Trophoblast cell (in vitro differentiated cells and primary cell): ENCODE data around the gene CHST15.

Experiments used
- DNase-seq, 2 donors: peaks; one replicate each; pipeline ENCODE4 v3.0.0-alpha.2; 2016
- H2AFZ ChIP-seq: 2 replicates; pipeline ENCODE4 v1.6.1; 2013; ENCODE audit warnings: low read length, moderate library complexity, mild to moderate bottlenecking; ENCODE audit not compliant: insufficient read depth, poor library complexity
- H2AK5ac ChIP-seq: 2 replicates; pipeline ENCODE4 v1.6.1; 2013; ENCODE audit warnings: mild to moderate bottlenecking, low read length
- H2BK120ac ChIP-seq: 2 replicates; pipeline ENCODE4 v1.6.1; 2013; ENCODE audit warnings: low read length, mild to moderate bottlenecking, moderate library complexity; ENCODE audit not compliant: insufficient read depth, poor library complexity
- H2BK12ac ChIP-seq: 2 replicates; pipeline ENCODE4 v1.6.1; 2013; ENCODE audit warnings: mild to moderate bottlenecking, low read length, moderate library complexity
- H2BK5ac ChIP-seq: 2 replicates; pipeline ENCODE4 v1.6.1; 2013; ENCODE audit warnings: low read length, low read depth, moderate library complexity, mild to moderate bottlenecking; ENCODE audit not compliant: poor library complexity
- H3K14ac ChIP-seq: 2 replicates; pipeline ENCODE4 v1.6.1; 2013; ENCODE audit warnings: mild to moderate bottlenecking, low read length
- H3K18ac ChIP-seq: 2 replicates; pipeline ENCODE4 v1.6.1; 2013; ENCODE audit warnings: mild to moderate bottlenecking, low read length
- H3K23ac ChIP-seq: 2 replicates; pipeline ENCODE4 v1.6.1; 2013; ENCODE audit warnings: low read length
- H3K27ac ChIP-seq: 2 replicates; pipeline ENCODE4 v1.5.1; 2013; ENCODE audit warnings: low read depth, mild to moderate bottlenecking, inconsistent platforms, low read length, moderate library complexity
- H3K27me3 ChIP-seq: 2 replicates; pipeline ENCODE4 v1.6.1; 2013; ENCODE audit warnings: inconsistent platforms, mild to moderate bottlenecking, low read length, moderate library complexity; ENCODE audit not compliant: insufficient read depth
- H3K36me3 ChIP-seq, 2 experiments: 1 replicate in 1 of 2; 2 replicates in 1 of 2; pipeline ENCODE4 v1.6.1; 2013; ENCODE audit warnings: low read length in 2 of 2, mild to moderate bottlenecking in 2 of 2, moderate library complexity in 1 of 2; ENCODE audit not compliant: insufficient read depth in 2 of 2, control insufficient read depth in 1 of 2
- H3K4ac ChIP-seq: 2 replicates; pipeline ENCODE4 v1.6.1; 2013; ENCODE audit warnings: low read depth, mild to moderate bottlenecking, low read length, moderate library complexity
- H3K4me1 ChIP-seq, 2 experiments: 1 replicate in 1 of 2; 2 replicates in 1 of 2; pipeline ENCODE4 v1.6.1; 2013; ENCODE audit warnings: low read length in 2 of 2, mild to moderate bottlenecking in 2 of 2, moderate library complexity in 1 of 2; ENCODE audit not compliant: insufficient read depth in 2 of 2, control insufficient read depth in 1 of 2
- H3K4me2 ChIP-seq: 2 replicates; pipeline ENCODE4 v1.6.1; 2013; ENCODE audit warnings: inconsistent platforms, mild to moderate bottlenecking, low read length, moderate library complexity
- H3K4me3 ChIP-seq: 2 replicates; pipeline ENCODE4 v1.5.1; 2013; ENCODE audit warnings: mild to moderate bottlenecking, low read depth, low read length, inconsistent platforms
- H3K79me1 ChIP-seq: one replicate; pipeline ENCODE4 v1.6.1; 2013; ENCODE audit warnings: low read length
- H3K79me2 ChIP-seq: 2 replicates; pipeline ENCODE4 v1.6.1; 2013; ENCODE audit warnings: low read length, mild to moderate bottlenecking; ENCODE audit not compliant: control insufficient read depth, insufficient read depth, poor library complexity
- H3K9ac ChIP-seq: 2 replicates; pipeline ENCODE4 v1.6.1; 2013; ENCODE audit warnings: mild to moderate bottlenecking, low read length
- H3K9me3 ChIP-seq: 2 replicates; pipeline ENCODE4 v1.6.1; 2013; ENCODE audit warnings: low read depth, mild to moderate bottlenecking, control low read depth, inconsistent platforms, low read length; ENCODE audit not compliant: insufficient read depth
- H4K12ac ChIP-seq: 2 replicates; pipeline ENCODE4 v1.6.1; 2013; ENCODE audit warnings: low read depth, mild to moderate bottlenecking, low read length, moderate library complexity
- H4K8ac ChIP-seq: 2 replicates; pipeline ENCODE4 v1.6.1; 2013; ENCODE audit warnings: low read depth, mild to moderate bottlenecking, low read length, moderate library complexity
- H4K91ac ChIP-seq: one replicate; pipeline ENCODE4 v1.6.1; 2013; ENCODE audit warnings: low read depth, mild to moderate bottlenecking, low read length, moderate library complexity
- WGBS: extraction: QIAGEN DNeasy Blood & Tissue Kit; methylation state at CpG from one replicate; pipeline ENCODE4 v1.1.7; 2013; ENCODE audit warnings: missing lambda C conversion rate; ENCODE audit not compliant: insufficient read length, insufficient coverage; ENCODE audit errors: extremely low coverage; 5-methylcytosine and 5-hydroxymethylcytosine counted together

CHST15 gene

DNA sequence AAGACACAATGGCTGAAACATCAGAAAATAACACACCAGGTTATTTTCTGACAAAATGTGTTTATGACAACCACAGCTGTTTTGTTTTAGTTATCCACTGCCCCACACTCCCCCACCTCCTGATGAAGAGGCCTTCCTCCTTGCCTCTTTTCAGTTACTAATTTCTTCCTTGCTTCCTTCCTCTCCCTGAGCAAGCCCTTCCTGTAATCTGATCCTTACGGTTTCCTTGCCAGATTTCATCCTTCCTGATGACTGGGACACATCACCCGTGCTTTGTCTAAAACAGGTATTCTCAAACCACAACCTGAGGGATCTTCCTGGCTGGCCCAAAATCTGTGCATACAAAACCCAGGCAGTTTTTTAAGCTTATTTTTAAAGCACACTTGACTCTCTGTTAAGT, 39.4 kb downstream of the CHST15 start:
- H3K79me1 ChIP-seq = no peaks in the 10 kb centered on the region
- H3K4me2 ChIP-seq = no peak overlapping the region
- H2AK5ac ChIP-seq = no peak overlapping the region
- H3K27me3 ChIP-seq = no peaks in the 10 kb centered on the region
- no peak overlapping the region for H4K91ac ChIP-seq
- no peak overlapping the region for H3K23ac ChIP-seq
- H3K27ac ChIP-seq = no peak overlapping the region
- no peak overlapping the region for H3K4ac ChIP-seq
- H3K18ac ChIP-seq = no peak overlapping the region
- H3K79me2 ChIP-seq = no peaks in the 10 kb centered on the region
- WGBS = no CpG with 5 or more reads among the region's 2 CpGs
- no peak overlapping the region for H2AFZ ChIP-seq
- H3K4me1 ChIP-seq = peaks cover 3 to 6% of the 10 kb centered on the region in 2 experiments
- no peak overlapping the region for H3K14ac ChIP-seq
- no peak overlapping the region for H2BK120ac ChIP-seq
- H2BK5ac ChIP-seq = no peak overlapping the region
- H3K9me3 ChIP-seq = peaks cover 1% of the 10 kb centered on the region
- DNase-seq = no peak
- H3K9ac ChIP-seq = no peak overlapping the region
- no peak overlapping the region for H3K4me3 ChIP-seq
- H4K8ac ChIP-seq = no peak overlapping the region
- no peak overlapping the region for H2BK12ac ChIP-seq
- no peaks in the 10 kb centered on the region for H3K36me3 ChIP-seq
- H4K12ac ChIP-seq = no peak overlapping the region

- no peak overlapping the region for H3K9ac ChIP-seq
These were observed 40.8 kb downstream of the CHST15 start for GRCh38 chr10:124052561-124052960.

DNA sequence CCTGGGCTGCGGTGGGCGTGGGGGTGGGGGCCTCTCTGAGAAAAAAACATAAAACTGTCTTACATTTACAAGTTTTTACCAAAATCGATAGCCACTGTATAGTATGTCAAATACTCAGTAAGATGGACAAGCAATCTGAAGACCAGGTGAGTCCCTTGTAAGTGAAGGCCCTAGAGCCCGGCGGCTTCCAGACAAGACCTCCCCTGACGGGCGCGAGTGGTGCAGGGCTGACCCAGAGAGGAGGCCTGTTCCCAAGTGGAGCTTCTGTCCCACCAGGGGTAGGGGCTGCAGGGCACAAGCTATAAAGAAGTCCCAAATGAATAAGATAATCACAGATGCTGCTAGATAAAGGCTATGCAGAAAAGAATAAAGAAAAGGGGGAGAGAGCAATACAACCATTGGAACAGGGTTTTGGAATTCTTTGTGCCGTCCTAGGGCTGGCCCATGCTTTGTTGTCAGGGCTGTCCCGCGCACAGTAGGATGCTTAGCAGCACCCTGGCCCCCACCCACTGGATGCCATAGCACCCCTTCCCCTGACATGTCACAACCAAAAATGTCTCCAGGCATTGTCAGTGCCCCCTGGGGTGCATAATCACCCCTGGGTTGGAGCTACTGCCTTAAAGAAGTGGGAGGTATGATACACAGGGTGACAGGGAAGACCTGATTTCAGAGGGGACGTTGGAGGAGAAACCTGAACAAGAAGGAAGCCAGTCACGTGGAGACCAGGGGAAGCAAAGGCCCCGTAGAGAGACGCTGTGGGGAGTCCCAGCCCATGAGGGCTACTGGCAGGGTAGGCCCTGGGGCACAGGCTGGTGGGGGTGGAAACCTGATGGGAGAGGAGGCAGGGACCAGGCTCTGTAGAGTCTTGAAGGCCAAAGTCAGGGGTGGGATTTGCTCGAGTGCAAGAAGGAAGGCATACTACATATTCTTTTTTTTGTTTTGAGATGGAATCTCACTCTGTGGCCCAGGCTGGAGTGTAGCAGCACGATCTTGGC, 43.1 kb downstream of the CHST15 start:
- Histone ChIP-seq H3K18ac (no peak overlapping the region), H3K9ac (no peak overlapping the region), H3K27ac (no peak overlapping the region), H3K27me3 (no peaks in the 10 kb centered on the region), H3K36me3 (no peaks in the 10 kb centered on the region), H2AK5ac (no peak overlapping the region), H4K91ac (no peak overlapping the region), H3K79me2 (no peaks in the 10 kb centered on the region), H2BK120ac (no peak overlapping the region), H3K14ac (no peak overlapping the region), H2AFZ (no peak overlapping the region), H3K4me1 (peaks cover 6 to 7% of the 10 kb centered on the region in 2 experiments), H4K12ac (no peak overlapping the region), H3K4ac (no peak overlapping the region), H3K4me2 (no peak overlapping the region), H4K8ac (no peak overlapping the region), H2BK5ac (no peak overlapping the region), H3K23ac (no peak overlapping the region), H2BK12ac (no peak overlapping the region), H3K9me3 (no peaks in the 10 kb centered on the region), H3K4me3 (no peak overlapping the region), H3K79me1 (no peaks in the 10 kb centered on the region)
- WGBS = no CpG with 5 or more reads among the region's 17 CpGs
- DNase-seq = no peak

More at GRCh38 chr10:124052561-124052960, 40.8 kb downstream of the CHST15 start:
- no peaks in the 10 kb centered on the region for H3K27me3 ChIP-seq
- no peak overlapping the region for H2BK5ac ChIP-seq
- H3K14ac ChIP-seq = no peak overlapping the region
- peaks cover 6 to 7% of the 10 kb centered on the region in 2 experiments for H3K4me1 ChIP-seq
- H2AK5ac ChIP-seq = no peak overlapping the region
- no peak overlapping the region for H3K27ac ChIP-seq
- no peak overlapping the region for H2BK120ac ChIP-seq
- no peak overlapping the region for H2BK12ac ChIP-seq
- H3K4ac ChIP-seq = no peak overlapping the region
- H3K79me1 ChIP-seq = no peaks in the 10 kb centered on the region
- H4K8ac ChIP-seq = no peak overlapping the region
- no peak overlapping the region for H3K18ac ChIP-seq
- H3K23ac ChIP-seq = no peak overlapping the region
- H3K79me2 ChIP-seq = no peaks in the 10 kb centered on the region
- DNase-seq = no peak
- H4K91ac ChIP-seq = no peak overlapping the region
- no peak overlapping the region for H2AFZ ChIP-seq
- H3K4me3 ChIP-seq = no peak overlapping the region
- no peak overlapping the region for H3K4me2 ChIP-seq
- no CpG with 5 or more reads among the region's 10 CpGs for WGBS
- H3K36me3 ChIP-seq = no peaks in the 10 kb centered on the region
- H4K12ac ChIP-seq = no peak overlapping the region
- peaks cover 1% of the 10 kb centered on the region for H3K9me3 ChIP-seq

GRCh38 chr10:124049484-124049883, 43.9 kb downstream of the CHST15 start:
- no peak overlapping the region for H3K23ac ChIP-seq
- no peak overlapping the region for H3K14ac ChIP-seq
- H2BK12ac ChIP-seq = no peak overlapping the region
- H3K4ac ChIP-seq = no peak overlapping the region
- H2AK5ac ChIP-seq = no peak overlapping the region
- peak in 1 of 2 donors; percentile 36 for DNase-seq
- no peaks in the 10 kb centered on the region for H3K27me3 ChIP-seq
- no peaks in the 10 kb centered on the region for H3K79me1 ChIP-seq
- no CpG with 5 or more reads among the region's 5 CpGs for WGBS
- no peaks in the 10 kb centered on the region for H3K9me3 ChIP-seq
- no peak overlapping the region for H3K9ac ChIP-seq
- no peaks in the 10 kb centered on the region for H3K79me2 ChIP-seq
- H2BK5ac ChIP-seq = no peak overlapping the region
- no peak overlapping the region for H3K27ac ChIP-seq
- no peak overlapping the region for H2BK120ac ChIP-seq
- H4K8ac ChIP-seq = no peak overlapping the region
- H3K4me2 ChIP-seq = no peak overlapping the region
- no peak overlapping the region for H4K91ac ChIP-seq
- H3K18ac ChIP-seq = no peak overlapping the region
- no peak overlapping the region for H4K12ac ChIP-seq
- peaks cover 6 to 7% of the 10 kb centered on the region in 2 experiments for H3K4me1 ChIP-seq
- no peaks in the 10 kb centered on the region for H3K36me3 ChIP-seq
- no peak overlapping the region for H3K4me3 ChIP-seq
- H2AFZ ChIP-seq = no peak overlapping the region
